ENCODE results near the gene CAPN6. TPM values are rescaled to one million over a fixed set of nuclear protein-coding genes. Genes with fewer than 3 reads are reported as not detected.

The CAPN6 gene
- total RNA-seq, 1 experiment from 2014 or later = 5.7 TPM

DNA sequence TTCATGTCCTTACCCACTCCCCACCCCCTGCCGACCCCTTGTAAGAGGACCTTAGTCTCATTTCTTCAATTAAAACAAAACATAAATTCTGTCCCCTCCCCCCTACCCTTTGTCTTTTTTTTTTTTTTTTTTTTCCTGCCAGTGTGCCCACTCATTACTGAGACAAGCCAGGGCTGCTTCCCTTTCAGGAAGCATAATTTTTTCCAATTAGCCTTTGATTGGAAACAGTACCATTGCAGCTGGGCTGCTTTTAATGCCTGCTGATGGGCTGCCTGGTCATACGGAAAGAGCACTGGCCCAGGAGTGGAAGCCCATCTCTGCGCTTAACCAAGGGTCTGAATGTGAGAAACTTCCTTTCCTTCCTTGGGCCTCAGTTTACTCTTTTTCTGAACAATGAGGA, 18.6 kb upstream of the CAPN6 start:
- DNase-seq = no peak
- H3K27me3 ChIP-seq (replicated peaks; ENCODE audit: control insufficient read depth, insufficient read depth, low read length) = no peaks in the 10 kb centered on the region
- TF ChIP-seq, protein P1, sequence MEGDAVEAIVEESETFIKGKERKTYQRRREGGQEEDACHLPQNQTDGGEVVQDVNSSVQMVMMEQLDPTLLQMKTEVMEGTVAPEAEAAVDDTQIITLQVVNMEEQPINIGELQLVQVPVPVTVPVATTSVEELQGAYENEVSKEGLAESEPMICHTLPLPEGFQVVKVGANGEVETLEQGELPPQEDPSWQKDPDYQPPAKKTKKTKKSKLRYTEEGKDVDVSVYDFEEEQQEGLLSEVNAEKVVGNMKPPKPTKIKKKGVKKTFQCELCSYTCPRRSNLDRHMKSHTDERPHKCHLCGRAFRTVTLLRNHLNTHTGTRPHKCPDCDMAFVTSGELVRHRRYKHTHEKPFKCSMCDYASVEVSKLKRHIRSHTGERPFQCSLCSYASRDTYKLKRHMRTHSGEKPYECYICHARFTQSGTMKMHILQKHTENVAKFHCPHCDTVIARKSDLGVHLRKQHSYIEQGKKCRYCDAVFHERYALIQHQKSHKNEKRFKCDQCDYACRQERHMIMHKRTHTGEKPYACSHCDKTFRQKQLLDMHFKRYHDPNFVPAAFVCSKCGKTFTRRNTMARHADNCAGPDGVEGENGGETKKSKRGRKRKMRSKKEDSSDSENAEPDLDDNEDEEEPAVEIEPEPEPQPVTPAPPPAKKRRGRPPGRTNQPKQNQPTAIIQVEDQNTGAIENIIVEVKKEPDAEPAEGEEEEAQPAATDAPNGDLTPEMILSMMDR (IDR thresholded peaks at IDR 0.05; ENCODE audit: insufficient read depth in 1 of 2, low read depth in 1 of 2, low read length in 1 of 2, severe bottlenecking in 1 of 2, unreplicated experiment in 1 of 2) = no peak
- Mint-ChIP-seq H3K9me3 (ENCODE audit: unreplicated experiment) (no peaks in the 10 kb centered on the region), H3K4me3 (ENCODE audit: unreplicated experiment) (no peak overlapping the region), H3K36me3 (ENCODE audit: insufficient read depth, unreplicated experiment) (no peaks in the 10 kb centered on the region), H3K4me1 (ENCODE audit: low read depth, unreplicated experiment) (peaks cover 5% of the 10 kb centered on the region), H3K27ac (ENCODE audit: unreplicated experiment) (no peak overlapping the region), H3K27me3 (ENCODE audit: insufficient read depth, unreplicated experiment) (peaks cover 3% of the 10 kb centered on the region)
- no peaks in the 10 kb centered on the region for H3K4me1 ChIP-seq
- no peaks in the 10 kb centered on the region for H3K36me3 ChIP-seq (ENCODE audit: control insufficient read depth, insufficient read depth, low read length)
- BruUV-seq (replicated peaks) = no TSS peak
- no peak overlapping the region for H3K4me3 ChIP-seq (ENCODE audit: low read depth, low read length)
- intact Hi-C loops (cut with micrococcal nuclease; ENCODE audit: unreplicated experiment) = no loop called here
- CTCF ChIA-PET = no interaction called here
- POLR2A ChIA-PET = no interaction called here
- H3K9me3 ChIP-seq = no peaks in the 10 kb centered on the region

DNA sequence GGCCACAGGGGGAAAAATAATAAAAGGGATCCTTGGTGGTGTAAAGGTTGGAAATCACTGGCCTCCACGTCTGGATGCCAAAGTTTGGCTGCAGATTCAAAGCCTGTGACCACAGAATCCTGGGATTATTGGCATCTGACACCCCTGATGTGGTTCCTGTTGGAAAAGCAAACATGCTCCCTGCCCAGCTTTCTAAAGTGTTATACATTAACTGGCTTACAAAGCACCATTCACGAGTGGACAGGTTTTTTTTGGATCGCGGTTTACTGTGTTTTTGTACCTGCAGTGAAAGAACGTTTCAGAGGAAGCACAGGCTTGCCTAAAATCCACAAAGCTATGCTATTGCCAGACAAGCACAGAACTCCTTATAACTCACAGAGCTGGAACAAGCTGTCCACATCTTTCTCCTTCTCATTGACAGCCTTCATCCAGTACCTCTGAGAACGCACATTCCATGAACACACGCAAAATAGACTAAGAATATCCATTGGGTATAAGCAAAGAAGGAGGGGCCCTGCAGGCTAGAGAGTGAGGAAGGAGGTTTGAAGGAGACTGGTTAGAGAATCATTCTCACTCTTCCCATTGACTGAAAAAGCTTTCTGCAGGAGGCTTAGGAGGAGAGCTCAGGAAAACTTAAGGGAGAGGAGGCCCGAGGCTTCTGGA, 14.5 kb upstream of the CAPN6 start:
- Histone ChIP-seq H3K4me3 (ENCODE audit: low read depth, low read length) (no peak overlapping the region), H3K27me3 (replicated peaks; ENCODE audit: control insufficient read depth, insufficient read depth, low read length) (no peaks in the 10 kb centered on the region), H3K9me3 (no peaks in the 10 kb centered on the region), H3K36me3 (ENCODE audit: control insufficient read depth, insufficient read depth, low read length) (no peaks in the 10 kb centered on the region), H3K4me1 (no peaks in the 10 kb centered on the region)
- no peak overlapping the region for H3K4me3 Mint-ChIP-seq (ENCODE audit: unreplicated experiment)
- H3K27ac Mint-ChIP-seq (ENCODE audit: unreplicated experiment) = no peak overlapping the region
- POLR2A ChIA-PET = no interaction called here
- H3K4me1 Mint-ChIP-seq (ENCODE audit: low read depth, unreplicated experiment) = peaks cover 5% of the 10 kb centered on the region
- no peak for DNase-seq
- intact Hi-C loops (cut with micrococcal nuclease; ENCODE audit: unreplicated experiment) = no loop called here
- no TSS peak for BruUV-seq (replicated peaks)
- H3K9me3 Mint-ChIP-seq (ENCODE audit: unreplicated experiment) = no peaks in the 10 kb centered on the region
- H3K36me3 Mint-ChIP-seq (ENCODE audit: insufficient read depth, unreplicated experiment) = no peaks in the 10 kb centered on the region
- peaks cover 8% of the 10 kb centered on the region for H3K27me3 Mint-ChIP-seq (ENCODE audit: insufficient read depth, unreplicated experiment)
- TF ChIP-seq, protein P1 (IDR thresholded peaks at IDR 0.05; ENCODE audit: insufficient read depth in 1 of 2, low read depth in 1 of 2, low read length in 1 of 2, severe bottlenecking in 1 of 2, unreplicated experiment in 1 of 2) = no peak
- CTCF ChIA-PET = no interaction called here

DNA sequence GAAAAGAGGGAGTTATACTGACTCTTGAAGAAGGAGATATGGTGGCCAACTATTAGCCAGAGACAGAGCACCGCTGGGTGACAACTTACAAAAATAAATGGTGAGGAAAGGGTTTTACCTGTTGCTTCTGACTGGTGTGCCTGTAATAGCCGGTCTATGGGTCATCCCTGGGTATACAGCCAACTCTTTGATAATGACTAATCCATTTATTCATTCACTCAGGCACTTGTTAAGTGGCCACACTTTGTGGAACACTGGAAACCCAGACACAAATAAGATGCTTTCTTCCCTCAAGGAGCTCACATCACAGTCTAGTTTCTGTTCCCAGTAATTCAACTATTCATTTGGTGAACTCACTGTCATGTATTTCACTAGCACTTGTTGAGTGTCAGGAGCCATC, 13.2 kb upstream of the CAPN6 start:
- POLR2A ChIA-PET = no interaction called here
- Histone ChIP-seq H3K4me3 (ENCODE audit: low read depth, low read length) (no peak overlapping the region), H3K9me3 (no peaks in the 10 kb centered on the region), H3K36me3 (ENCODE audit: control insufficient read depth, insufficient read depth, low read length) (no peaks in the 10 kb centered on the region), H3K27me3 (replicated peaks; ENCODE audit: control insufficient read depth, insufficient read depth, low read length) (no peaks in the 10 kb centered on the region), H3K4me1 (no peaks in the 10 kb centered on the region)
- Mint-ChIP-seq H3K27ac (ENCODE audit: unreplicated experiment) (no peak overlapping the region), H3K4me3 (ENCODE audit: unreplicated experiment) (no peak overlapping the region), H3K27me3 (ENCODE audit: insufficient read depth, unreplicated experiment) (peaks cover 8% of the 10 kb centered on the region), H3K4me1 (ENCODE audit: low read depth, unreplicated experiment) (peaks cover 5% of the 10 kb centered on the region), H3K36me3 (ENCODE audit: insufficient read depth, unreplicated experiment) (no peaks in the 10 kb centered on the region), H3K9me3 (ENCODE audit: unreplicated experiment) (no peaks in the 10 kb centered on the region)
- TF ChIP-seq, protein P1 (IDR thresholded peaks at IDR 0.05; ENCODE audit: insufficient read depth in 1 of 2, low read depth in 1 of 2, low read length in 1 of 2, severe bottlenecking in 1 of 2, unreplicated experiment in 1 of 2) = no peak
- CTCF ChIA-PET = no interaction called here
- no peak for DNase-seq
- intact Hi-C loops (cut with micrococcal nuclease; ENCODE audit: unreplicated experiment) = no loop called here
- BruUV-seq (replicated peaks) = no TSS peak
